ENCODE data around the gene CLEC5A.

GRCh38 chr7:141930211-141930610 lies 16.6 kb downstream of the CLEC5A start:
- no peak for TF ChIP-seq EZH2phosphoT487 (IDR thresholded peaks at IDR 0.05; ENCODE audit: low read length)
- TF ChIP-seq, protein P1, sequence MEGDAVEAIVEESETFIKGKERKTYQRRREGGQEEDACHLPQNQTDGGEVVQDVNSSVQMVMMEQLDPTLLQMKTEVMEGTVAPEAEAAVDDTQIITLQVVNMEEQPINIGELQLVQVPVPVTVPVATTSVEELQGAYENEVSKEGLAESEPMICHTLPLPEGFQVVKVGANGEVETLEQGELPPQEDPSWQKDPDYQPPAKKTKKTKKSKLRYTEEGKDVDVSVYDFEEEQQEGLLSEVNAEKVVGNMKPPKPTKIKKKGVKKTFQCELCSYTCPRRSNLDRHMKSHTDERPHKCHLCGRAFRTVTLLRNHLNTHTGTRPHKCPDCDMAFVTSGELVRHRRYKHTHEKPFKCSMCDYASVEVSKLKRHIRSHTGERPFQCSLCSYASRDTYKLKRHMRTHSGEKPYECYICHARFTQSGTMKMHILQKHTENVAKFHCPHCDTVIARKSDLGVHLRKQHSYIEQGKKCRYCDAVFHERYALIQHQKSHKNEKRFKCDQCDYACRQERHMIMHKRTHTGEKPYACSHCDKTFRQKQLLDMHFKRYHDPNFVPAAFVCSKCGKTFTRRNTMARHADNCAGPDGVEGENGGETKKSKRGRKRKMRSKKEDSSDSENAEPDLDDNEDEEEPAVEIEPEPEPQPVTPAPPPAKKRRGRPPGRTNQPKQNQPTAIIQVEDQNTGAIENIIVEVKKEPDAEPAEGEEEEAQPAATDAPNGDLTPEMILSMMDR (IDR thresholded peaks at IDR 0.05; ENCODE audit: low read length), result no peak
- TF ChIP-seq EZH2 (optimal IDR thresholded peaks at IDR 0.05; ENCODE audit: low read depth, low read length), result no peak

Data from MM.1S (cell line).